HEK293T (cell line): ENCODE measurements around the gene SLC2A13.

Experiments
- ELF4 ChIP-seq: fragments of 450-650 bp; IDR thresholded peaks from 2 replicates; pipeline ENCODE4 v1.6.1; 2017; ENCODE audit warnings: antibody characterized with exemption
- FOXA1 ChIP-seq: fragments of 450-650 bp; IDR thresholded peaks from 2 replicates; pipeline ENCODE4 v1.6.1; 2016; ENCODE audit warnings: mild to moderate bottlenecking
- FOXM1 ChIP-seq: fragments of 450-650 bp; IDR thresholded peaks from 2 replicates; pipeline ENCODE4 v1.6.1; 2017; ENCODE audit warnings: mild to moderate bottlenecking, borderline replicate concordance
- LEF1 ChIP-seq: fragments of 450-650 bp; IDR thresholded peaks from 2 replicates; pipeline ENCODE4 v1.6.1; 2017; ENCODE audit warnings: mild to moderate bottlenecking, borderline replicate concordance
- NFRKB ChIP-seq: fragments of 450-650 bp; IDR thresholded peaks from 2 replicates; pipeline ENCODE4 v1.6.1; 2016; ENCODE audit warnings: mild to moderate bottlenecking, moderate library complexity
- SP1 ChIP-seq: fragments of 450-650 bp; IDR thresholded peaks from 2 replicates; pipeline ENCODE4 v1.6.1; 2017
- TF ChIP-seq, protein P1 (sequence below): fragments of 450-650 bp; IDR thresholded peaks from 2 replicates; pipeline ENCODE4 v1.6.1; 2016

DNA sequence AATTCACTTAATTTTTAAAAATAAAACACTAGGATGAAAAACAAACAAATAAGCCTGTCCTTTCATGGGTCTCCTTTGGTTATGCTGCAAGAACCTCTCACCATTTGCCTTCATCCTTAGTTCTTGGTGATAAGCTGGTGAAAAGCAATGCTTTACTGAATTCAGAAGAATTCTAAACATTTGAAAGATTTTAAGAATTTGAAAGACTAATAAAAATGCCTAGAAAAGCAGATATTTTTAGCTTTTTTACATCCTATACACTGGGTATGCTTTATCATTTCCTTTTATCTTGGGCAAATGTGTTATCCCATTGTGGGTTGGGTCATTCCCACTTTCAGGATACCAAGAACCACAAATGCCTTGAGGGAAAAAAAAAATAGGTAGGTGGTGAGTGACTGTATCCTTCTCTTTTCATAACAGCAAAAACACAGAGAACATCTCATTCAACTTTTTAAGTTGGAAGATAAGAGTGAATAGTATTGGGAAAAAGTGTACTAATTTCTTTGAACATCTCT is 289.2 kb downstream of the SLC2A13 start:
- no peak for TF ChIP-seq FOXA1
- TF ChIP-seq SP1 = no peak
- TF ChIP-seq LEF1 = no peak
- TF ChIP-seq, protein P1, sequence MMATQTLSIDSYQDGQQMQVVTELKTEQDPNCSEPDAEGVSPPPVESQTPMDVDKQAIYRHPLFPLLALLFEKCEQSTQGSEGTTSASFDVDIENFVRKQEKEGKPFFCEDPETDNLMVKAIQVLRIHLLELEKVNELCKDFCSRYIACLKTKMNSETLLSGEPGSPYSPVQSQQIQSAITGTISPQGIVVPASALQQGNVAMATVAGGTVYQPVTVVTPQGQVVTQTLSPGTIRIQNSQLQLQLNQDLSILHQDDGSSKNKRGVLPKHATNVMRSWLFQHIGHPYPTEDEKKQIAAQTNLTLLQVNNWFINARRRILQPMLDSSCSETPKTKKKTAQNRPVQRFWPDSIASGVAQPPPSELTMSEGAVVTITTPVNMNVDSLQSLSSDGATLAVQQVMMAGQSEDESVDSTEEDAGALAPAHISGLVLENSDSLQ = no peak
- no peak for TF ChIP-seq ELF4
- TF ChIP-seq FOXM1 = no peak
- TF ChIP-seq NFRKB = no peak
